Measurements from ENCODE around the gene ADARB2.

DNA sequence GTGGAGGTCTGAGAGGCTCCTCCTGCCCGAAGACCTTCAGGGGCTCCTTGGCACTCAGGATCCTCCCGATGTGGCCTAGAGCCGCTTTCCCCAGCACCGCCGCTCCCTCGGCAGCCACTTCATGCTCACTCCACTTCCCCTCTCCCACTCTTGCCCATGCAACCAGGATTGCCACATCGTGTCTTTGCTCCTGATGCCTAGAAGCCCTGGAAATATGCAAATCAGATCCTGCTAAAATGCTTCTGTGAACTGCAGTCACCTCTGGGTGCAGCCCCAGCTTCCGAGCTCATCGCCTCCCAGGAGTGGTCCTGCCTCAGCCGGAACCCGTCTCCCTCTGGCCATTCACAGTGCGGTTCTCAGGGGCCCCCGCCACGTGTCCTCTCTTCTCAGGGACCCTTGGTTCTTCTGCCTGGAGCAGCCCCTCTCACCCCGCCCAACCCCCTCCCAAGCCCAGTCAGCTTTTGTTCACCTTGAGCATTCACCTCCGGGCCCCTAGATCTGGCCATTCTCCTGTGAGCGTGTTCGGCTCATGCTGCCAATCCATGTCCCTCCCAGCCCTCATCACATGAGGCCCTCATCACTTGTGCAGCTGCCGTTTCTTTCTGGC lies 175.5 kb downstream of the ADARB2 start:
- TF ChIP-seq, protein P1, sequence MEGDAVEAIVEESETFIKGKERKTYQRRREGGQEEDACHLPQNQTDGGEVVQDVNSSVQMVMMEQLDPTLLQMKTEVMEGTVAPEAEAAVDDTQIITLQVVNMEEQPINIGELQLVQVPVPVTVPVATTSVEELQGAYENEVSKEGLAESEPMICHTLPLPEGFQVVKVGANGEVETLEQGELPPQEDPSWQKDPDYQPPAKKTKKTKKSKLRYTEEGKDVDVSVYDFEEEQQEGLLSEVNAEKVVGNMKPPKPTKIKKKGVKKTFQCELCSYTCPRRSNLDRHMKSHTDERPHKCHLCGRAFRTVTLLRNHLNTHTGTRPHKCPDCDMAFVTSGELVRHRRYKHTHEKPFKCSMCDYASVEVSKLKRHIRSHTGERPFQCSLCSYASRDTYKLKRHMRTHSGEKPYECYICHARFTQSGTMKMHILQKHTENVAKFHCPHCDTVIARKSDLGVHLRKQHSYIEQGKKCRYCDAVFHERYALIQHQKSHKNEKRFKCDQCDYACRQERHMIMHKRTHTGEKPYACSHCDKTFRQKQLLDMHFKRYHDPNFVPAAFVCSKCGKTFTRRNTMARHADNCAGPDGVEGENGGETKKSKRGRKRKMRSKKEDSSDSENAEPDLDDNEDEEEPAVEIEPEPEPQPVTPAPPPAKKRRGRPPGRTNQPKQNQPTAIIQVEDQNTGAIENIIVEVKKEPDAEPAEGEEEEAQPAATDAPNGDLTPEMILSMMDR (conservative IDR thresholded peaks at IDR 0.05; ENCODE audit: low read depth in 2 of 2): no peak
- TF ChIP-seq POLR2AphosphoS5 (IDR thresholded peaks at IDR 0.05; ENCODE audit: low read depth) (no peak), EZH2 (IDR thresholded peaks at IDR 0.05; ENCODE audit: low read depth, unreplicated experiment) (no peak), ZNF331 (CRISPR knock-in tag; IDR thresholded peaks at IDR 0.05; ENCODE audit: low read depth) (no peak), NANOG (IDR thresholded peaks at IDR 0.05; ENCODE audit: borderline replicate concordance) (no peak), STAT1 (IDR thresholded peaks at IDR 0.05; ENCODE audit: unreplicated experiment) (no peak), EZH2phosphoT487 (IDR thresholded peaks at IDR 0.05; ENCODE audit: unreplicated experiment) (no peak)
- TF ChIP-seq, protein P2, sequence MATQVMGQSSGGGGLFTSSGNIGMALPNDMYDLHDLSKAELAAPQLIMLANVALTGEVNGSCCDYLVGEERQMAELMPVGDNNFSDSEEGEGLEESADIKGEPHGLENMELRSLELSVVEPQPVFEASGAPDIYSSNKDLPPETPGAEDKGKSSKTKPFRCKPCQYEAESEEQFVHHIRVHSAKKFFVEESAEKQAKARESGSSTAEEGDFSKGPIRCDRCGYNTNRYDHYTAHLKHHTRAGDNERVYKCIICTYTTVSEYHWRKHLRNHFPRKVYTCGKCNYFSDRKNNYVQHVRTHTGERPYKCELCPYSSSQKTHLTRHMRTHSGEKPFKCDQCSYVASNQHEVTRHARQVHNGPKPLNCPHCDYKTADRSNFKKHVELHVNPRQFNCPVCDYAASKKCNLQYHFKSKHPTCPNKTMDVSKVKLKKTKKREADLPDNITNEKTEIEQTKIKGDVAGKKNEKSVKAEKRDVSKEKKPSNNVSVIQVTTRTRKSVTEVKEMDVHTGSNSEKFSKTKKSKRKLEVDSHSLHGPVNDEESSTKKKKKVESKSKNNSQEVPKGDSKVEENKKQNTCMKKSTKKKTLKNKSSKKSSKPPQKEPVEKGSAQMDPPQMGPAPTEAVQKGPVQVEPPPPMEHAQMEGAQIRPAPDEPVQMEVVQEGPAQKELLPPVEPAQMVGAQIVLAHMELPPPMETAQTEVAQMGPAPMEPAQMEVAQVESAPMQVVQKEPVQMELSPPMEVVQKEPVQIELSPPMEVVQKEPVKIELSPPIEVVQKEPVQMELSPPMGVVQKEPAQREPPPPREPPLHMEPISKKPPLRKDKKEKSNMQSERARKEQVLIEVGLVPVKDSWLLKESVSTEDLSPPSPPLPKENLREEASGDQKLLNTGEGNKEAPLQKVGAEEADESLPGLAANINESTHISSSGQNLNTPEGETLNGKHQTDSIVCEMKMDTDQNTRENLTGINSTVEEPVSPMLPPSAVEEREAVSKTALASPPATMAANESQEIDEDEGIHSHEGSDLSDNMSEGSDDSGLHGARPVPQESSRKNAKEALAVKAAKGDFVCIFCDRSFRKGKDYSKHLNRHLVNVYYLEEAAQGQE (IDR thresholded peaks at IDR 0.05; ENCODE audit: unreplicated experiment): no peak
- TF ChIP-seq, protein P3, sequence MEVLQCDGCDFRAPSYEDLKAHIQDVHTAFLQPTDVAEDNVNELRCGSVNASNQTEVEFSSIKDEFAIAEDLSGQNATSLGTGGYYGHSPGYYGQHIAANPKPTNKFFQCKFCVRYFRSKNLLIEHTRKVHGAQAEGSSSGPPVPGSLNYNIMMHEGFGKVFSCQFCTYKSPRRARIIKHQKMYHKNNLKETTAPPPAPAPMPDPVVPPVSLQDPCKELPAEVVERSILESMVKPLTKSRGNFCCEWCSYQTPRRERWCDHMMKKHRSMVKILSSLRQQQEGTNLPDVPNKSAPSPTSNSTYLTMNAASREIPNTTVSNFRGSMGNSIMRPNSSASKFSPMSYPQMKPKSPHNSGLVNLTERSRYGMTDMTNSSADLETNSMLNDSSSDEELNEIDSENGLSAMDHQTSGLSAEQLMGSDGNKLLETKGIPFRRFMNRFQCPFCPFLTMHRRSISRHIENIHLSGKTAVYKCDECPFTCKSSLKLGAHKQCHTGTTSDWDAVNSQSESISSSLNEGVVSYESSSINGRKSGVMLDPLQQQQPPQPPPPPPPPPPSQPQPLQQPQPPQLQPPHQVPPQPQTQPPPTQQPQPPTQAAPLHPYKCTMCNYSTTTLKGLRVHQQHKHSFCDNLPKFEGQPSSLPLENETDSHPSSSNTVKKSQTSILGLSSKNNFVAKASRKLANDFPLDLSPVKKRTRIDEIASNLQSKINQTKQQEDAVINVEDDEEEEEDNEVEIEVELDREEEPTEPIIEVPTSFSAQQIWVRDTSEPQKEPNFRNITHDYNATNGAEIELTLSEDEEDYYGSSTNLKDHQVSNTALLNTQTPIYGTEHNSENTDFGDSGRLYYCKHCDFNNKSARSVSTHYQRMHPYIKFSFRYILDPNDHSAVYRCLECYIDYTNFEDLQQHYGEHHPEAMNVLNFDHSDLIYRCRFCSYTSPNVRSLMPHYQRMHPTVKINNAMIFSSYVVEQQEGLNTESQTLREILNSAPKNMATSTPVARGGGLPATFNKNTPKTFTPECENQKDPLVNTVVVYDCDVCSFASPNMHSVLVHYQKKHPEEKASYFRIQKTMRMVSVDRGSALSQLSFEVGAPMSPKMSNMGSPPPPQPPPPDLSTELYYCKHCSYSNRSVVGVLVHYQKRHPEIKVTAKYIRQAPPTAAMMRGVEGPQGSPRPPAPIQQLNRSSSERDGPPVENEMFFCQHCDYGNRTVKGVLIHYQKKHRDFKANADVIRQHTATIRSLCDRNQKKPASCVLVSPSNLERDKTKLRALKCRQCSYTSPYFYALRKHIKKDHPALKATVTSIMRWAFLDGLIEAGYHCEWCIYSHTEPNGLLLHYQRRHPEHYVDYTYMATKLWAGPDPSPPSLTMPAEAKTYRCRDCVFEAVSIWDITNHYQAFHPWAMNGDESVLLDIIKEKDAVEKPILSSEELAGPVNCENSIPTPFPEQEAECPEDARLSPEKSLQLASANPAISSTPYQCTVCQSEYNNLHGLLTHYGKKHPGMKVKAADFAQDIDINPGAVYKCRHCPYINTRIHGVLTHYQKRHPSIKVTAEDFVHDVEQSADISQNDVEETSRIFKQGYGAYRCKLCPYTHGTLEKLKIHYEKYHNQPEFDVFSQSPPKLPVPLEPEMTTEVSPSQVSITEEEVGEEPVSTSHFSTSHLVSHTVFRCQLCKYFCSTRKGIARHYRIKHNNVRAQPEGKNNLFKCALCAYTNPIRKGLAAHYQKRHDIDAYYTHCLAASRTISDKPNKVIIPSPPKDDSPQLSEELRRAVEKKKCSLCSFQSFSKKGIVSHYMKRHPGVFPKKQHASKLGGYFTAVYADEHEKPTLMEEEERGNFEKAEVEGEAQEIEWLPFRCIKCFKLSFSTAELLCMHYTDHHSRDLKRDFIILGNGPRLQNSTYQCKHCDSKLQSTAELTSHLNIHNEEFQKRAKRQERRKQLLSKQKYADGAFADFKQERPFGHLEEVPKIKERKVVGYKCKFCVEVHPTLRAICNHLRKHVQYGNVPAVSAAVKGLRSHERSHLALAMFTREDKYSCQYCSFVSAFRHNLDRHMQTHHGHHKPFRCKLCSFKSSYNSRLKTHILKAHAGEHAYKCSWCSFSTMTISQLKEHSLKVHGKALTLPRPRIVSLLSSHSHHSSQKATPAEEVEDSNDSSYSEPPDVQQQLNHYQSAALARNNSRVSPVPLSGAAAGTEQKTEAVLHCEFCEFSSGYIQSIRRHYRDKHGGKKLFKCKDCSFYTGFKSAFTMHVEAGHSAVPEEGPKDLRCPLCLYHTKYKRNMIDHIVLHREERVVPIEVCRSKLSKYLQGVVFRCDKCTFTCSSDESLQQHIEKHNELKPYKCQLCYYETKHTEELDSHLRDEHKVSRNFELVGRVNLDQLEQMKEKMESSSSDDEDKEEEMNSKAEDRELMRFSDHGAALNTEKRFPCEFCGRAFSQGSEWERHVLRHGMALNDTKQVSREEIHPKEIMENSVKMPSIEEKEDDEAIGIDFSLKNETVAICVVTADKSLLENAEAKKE (CRISPR knock-in tag; IDR thresholded peaks at IDR 0.05): no peak
